Activated CD8-positive, alpha-beta T cell treated with anti-CD3 and anti-CD28 coated beads, Interleukin-2, amount 10 ng/mL, durations not matched to agents 7 days and 5 days (primary cell): ENCODE data around the gene CFAP20. TPM values are rescaled to one million over a fixed set of nuclear protein-coding genes. Genes with fewer than 3 reads are reported as not detected.
A peak's percentile ranks its signal among the peaks of the same experiment; 100 is the strongest.

Experiments
- ATAC-seq: fragments of 150-1000 bp; cut with Tn5 transposase; one replicate; pipeline ENCODE4 v1.10.0; 2021; ENCODE audit warnings: moderate library complexity
- CTCF ChIA-PET: fragments of 350-600 bp; sonication (Branson Sonifier 250); formaldehyde crosslinking; loops from one replicate; lab custom pipeline; 2021; ENCODE audit warnings: antibody characterized with exemption; lab: Charles Lee
- POLR2A ChIA-PET: fragments of 350-600 bp; sonication (Branson Sonifier 250); formaldehyde crosslinking; loops from one replicate; lab custom pipeline; 2021; ENCODE audit warnings: antibody characterized with exemption; lab: Charles Lee
- DNase-seq: peaks from one replicate; pipeline ENCODE4 v3.0.0-alpha.2; 2020
- H3K27ac Mint-ChIP-seq: one replicate; pipeline ENCODE4 v1.8.0; 2021; ENCODE audit warnings: mild to moderate bottlenecking, mixed read lengths
- H3K27me3 Mint-ChIP-seq: one replicate; pipeline ENCODE4 v1.8.0; 2021; ENCODE audit warnings: low read depth, mixed read lengths
- H3K36me3 Mint-ChIP-seq: one replicate; pipeline ENCODE4 v1.8.0; 2021; ENCODE audit warnings: low read depth, mixed read lengths
- H3K4me1 Mint-ChIP-seq: one replicate; pipeline ENCODE4 v1.8.0; 2021; ENCODE audit warnings: low read depth, mixed read lengths
- H3K4me3 Mint-ChIP-seq: one replicate; pipeline ENCODE4 v1.8.0; 2021; ENCODE audit warnings: mild to moderate bottlenecking, mixed read lengths
- H3K9me3 Mint-ChIP-seq: one replicate; pipeline ENCODE4 v1.8.0; 2022; ENCODE audit warnings: mixed read lengths; ENCODE audit not compliant: insufficient read depth
- total RNA-seq, 2 experiments: library from RNA; stranded (reverse); gene quantifications; one replicate each; pipeline ENCODE4 v1.2.3, GENCODE V29; 2021

The CFAP20 gene
- total RNA-seq, 2 experiments from 2014 or later: 48.1 to 48.4 TPM

GRCh38 chr16:58110571-58111301, 18.4 kb downstream of the CFAP20 start:
- ChIA-PET CTCF (no interaction called here), POLR2A (interaction anchor here (1.0 kb wide), 1 partner anchor 11 kb away, joined by 3 read pairs; no protein-coding TSS in a partner anchor)
- Mint-ChIP-seq H3K9me3 (no peaks in the 10 kb centered on the region), H3K36me3 (peaks cover 31% of the 10 kb centered on the region), H3K27ac (no peak overlapping the region), H3K27me3 (peaks cover 2% of the 10 kb centered on the region), H3K4me1 (peaks cover under 1% of the 10 kb centered on the region), H3K4me3 (no peak overlapping the region)
- ATAC-seq (peak; percentile 33), DNase-seq (no peak)

DNA sequence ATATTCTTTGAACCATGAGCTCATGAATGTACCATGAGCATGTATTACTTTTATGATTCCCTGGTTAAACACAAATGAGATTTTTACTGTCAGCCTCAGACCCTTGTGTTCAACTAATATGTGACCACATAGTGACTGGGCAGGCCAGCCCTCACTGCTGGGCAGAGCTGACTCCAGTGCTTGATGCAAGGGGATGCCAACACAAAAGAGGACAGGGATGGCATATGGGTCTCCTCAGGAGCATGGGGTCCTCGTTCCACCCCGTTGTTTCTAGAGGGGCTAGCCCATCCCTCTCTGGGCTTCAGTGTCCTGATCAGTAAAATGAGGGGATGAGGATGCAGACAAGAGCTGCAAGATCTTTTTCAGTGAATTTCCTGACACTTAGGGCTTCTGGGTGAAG, 19.3 kb downstream of the CFAP20 start:
- ChIA-PET POLR2A (interaction anchor here (1.0 kb wide), 1 partner anchor 12 kb away, joined by 3 read pairs; no protein-coding TSS in a partner anchor), CTCF (interaction anchor here (0.7 to 1.1 kb wide), 3 partner anchors 13 to 345 kb away, joined by 3 to 5 read pairs (median 3); partner anchors contain the start of gene CSNK2A2)
- no peaks in the 10 kb centered on the region for H3K9me3 Mint-ChIP-seq
- H3K4me1 Mint-ChIP-seq: peaks cover 5% of the 10 kb centered on the region
- DNase-seq (no peak), ATAC-seq (no peak)
- peaks cover 23% of the 10 kb centered on the region for H3K36me3 Mint-ChIP-seq
- H3K4me3 Mint-ChIP-seq: no peak overlapping the region
- H3K27me3 Mint-ChIP-seq: peaks cover 2% of the 10 kb centered on the region
- no peak overlapping the region for H3K27ac Mint-ChIP-seq

- Mint-ChIP-seq H3K27ac (no peak overlapping the region), H3K4me1 (peaks cover 5% of the 10 kb centered on the region), H3K4me3 (no peak overlapping the region), H3K36me3 (peaks cover 19% of the 10 kb centered on the region), H3K9me3 (no peaks in the 10 kb centered on the region), H3K27me3 (peaks cover 2% of the 10 kb centered on the region)
- CTCF ChIA-PET: interaction anchor here (0.7 to 1.1 kb wide), 3 partner anchors 12 to 345 kb away, joined by 3 to 5 read pairs (median 3); partner anchors contain the start of gene CSNK2A2
- ATAC-seq (no peak), DNase-seq (no peak)
- POLR2A ChIA-PET: no interaction called here
These were observed 19.9 kb downstream of the CFAP20 start for GRCh38 chr16:58109330-58109729.

DNA sequence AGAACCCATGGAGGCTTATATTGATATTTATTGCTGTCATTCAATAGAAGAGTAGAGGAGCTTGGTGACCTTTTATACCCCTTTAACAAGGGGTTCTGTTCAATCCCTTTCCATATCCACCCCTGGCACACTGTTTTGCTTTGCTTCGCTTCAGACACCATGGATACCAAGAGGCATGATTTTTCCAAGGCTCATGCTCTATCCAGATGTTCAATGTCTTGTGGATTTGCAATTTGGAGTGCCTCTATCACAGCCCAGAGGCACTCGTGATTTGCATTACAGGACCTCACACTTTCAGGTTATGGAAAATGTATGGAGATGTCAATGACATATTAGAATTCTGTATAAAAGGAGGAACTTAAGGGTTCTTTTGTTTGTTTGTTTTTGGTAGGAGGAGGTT, 21.5 kb downstream of the CFAP20 start:
- Mint-ChIP-seq H3K4me1 (peaks cover 5% of the 10 kb centered on the region), H3K9me3 (no peaks in the 10 kb centered on the region), H3K27ac (no peak overlapping the region), H3K27me3 (peaks cover 2% of the 10 kb centered on the region), H3K4me3 (no peak overlapping the region), H3K36me3 (peaks cover 4% of the 10 kb centered on the region)
- ATAC-seq: no peak
- ChIA-PET POLR2A (interaction anchor here (0.6 kb wide), 1 partner anchor 192 kb away, joined by 3 read pairs; no protein-coding TSS in a partner anchor), CTCF (interaction anchor here (0.8 to 1.9 kb wide), 2 partner anchors 10 to 22 kb away, joined by 3 to 11 read pairs; partner anchors contain the start of gene CFAP20)
- DNase-seq: no peak

DNA sequence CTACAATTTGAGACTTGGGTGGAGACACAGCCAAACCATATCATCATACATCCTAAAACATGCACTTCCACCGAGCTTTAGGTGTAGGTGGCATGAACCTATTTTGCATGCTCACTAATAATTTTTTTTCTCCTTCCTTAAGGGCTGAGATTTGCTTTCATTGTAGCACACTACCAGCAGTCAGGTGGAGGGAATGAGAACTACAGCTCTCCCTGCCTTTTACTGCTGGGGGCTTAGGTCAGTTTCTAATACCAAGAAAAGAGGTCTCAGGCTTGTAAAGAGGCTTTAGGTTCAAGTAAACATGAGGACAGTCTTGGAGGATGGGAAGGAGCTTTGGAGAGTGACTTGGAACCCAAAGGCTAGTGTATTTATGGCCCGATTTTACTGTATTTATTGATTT, 22.0 kb downstream of the CFAP20 start:
- Mint-ChIP-seq H3K4me1 (peaks cover 5% of the 10 kb centered on the region), H3K4me3 (no peak overlapping the region), H3K36me3 (peaks cover 3% of the 10 kb centered on the region), H3K27me3 (peaks cover 2% of the 10 kb centered on the region), H3K9me3 (no peaks in the 10 kb centered on the region), H3K27ac (no peak overlapping the region)
- ATAC-seq: no peak
- ChIA-PET POLR2A (no interaction called here), CTCF (interaction anchor here (0.8 to 1.9 kb wide), 2 partner anchors 10 to 22 kb away, joined by 3 to 11 read pairs; partner anchors contain the start of gene CFAP20)
- DNase-seq: no peak

- POLR2A ChIA-PET: no interaction called here
- H3K4me1 Mint-ChIP-seq: peaks cover 11% of the 10 kb centered on the region
- H3K4me3 Mint-ChIP-seq: no peak overlapping the region
- H3K9me3 Mint-ChIP-seq: no peaks in the 10 kb centered on the region
- DNase-seq (no peak), ATAC-seq (no peak)
- peaks cover 2% of the 10 kb centered on the region for H3K27me3 Mint-ChIP-seq
- H3K27ac Mint-ChIP-seq: no peak overlapping the region
- H3K36me3 Mint-ChIP-seq: no peaks in the 10 kb centered on the region
- CTCF ChIA-PET: interaction anchor here (1.0 kb wide), 1 partner anchor 8 kb away, joined by 3 read pairs; no protein-coding TSS in a partner anchor
These were observed 23.6 kb downstream of the CFAP20 start for GRCh38 chr16:58105631-58106030.

- no peak overlapping the region for H3K4me3 Mint-ChIP-seq
- H3K27me3 Mint-ChIP-seq: peaks cover 4% of the 10 kb centered on the region
- no peak overlapping the region for H3K27ac Mint-ChIP-seq
- no peaks in the 10 kb centered on the region for H3K36me3 Mint-ChIP-seq
- peaks cover 18% of the 10 kb centered on the region for H3K4me1 Mint-ChIP-seq
- DNase-seq: no peak
- no peaks in the 10 kb centered on the region for H3K9me3 Mint-ChIP-seq
- no peak for ATAC-seq
- ChIA-PET POLR2A (no interaction called here), CTCF (no interaction called here)
These were observed 26.4 kb downstream of the CFAP20 start for GRCh38 chr16:58102665-58103392.

DNA sequence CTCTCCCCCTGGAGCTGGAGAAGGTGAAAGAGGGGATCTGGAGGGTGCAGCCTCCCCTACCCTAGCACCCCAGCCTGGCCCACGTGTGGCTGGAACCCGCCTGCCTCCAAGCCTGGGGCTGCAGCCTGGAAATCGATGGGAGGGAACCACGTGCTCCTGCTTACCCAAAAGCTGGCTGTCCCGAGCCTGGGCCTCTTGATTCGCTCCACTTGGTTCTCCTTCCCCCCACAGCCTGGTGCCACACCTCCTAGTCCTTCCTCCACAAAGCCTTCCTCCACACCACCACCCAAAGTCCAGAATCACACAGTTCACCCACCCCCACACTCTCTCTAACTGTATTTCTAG, 29.3 kb downstream of the CFAP20 start:
- no peak for ATAC-seq
- Mint-ChIP-seq H3K27ac (peak overlapping the region; percentile 58), H3K36me3 (no peaks in the 10 kb centered on the region), H3K4me3 (no peak overlapping the region), H3K9me3 (no peaks in the 10 kb centered on the region), H3K4me1 (peaks cover 25% of the 10 kb centered on the region), H3K27me3 (peaks cover 1% of the 10 kb centered on the region)
- no peak for DNase-seq
- ChIA-PET POLR2A (no interaction called here), CTCF (no interaction called here)

DNA sequence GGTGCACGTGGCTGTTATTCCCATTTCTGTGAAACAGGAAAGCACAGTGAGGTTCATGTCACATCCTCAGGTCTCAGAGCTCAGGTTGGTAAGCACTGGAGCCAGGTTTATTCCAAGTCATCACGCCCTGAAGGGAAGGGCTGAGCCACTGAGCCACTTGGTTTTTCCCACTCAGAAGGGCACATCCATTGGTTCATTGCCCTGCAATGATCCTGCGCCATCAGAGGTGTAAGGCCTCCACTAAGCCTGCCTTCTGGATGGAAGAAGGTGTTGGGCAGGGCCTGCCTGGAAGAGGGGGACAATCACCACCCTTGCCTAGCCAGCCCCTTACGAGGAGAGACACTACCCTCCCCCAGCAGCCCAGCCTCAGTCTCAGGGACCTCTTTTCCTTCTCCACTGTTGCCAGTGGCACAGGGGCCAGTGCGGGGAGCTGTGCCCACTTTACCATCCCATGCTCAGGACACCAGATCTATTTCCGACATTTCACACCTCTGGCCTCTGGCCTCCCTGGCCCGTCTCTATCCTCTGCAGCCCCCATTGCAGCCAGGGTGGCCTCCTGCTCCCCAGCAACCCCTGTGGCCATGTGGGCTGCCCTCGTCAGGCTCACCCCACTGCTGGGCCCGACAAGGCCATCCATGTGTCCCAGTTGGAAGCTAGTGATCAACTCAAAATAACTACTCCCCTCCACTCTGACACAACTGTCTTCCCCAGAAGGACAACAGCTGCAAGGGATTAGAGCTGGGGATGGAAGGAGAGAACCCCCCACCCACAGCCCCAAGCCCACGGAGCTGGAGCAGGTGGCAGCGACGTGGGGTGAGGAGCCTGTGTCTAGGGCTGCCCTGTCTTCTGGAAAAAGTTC, 29.9 kb downstream of the CFAP20 start:
- Mint-ChIP-seq H3K4me3 (no peak overlapping the region), H3K27ac (no peak overlapping the region), H3K9me3 (no peaks in the 10 kb centered on the region), H3K36me3 (no peaks in the 10 kb centered on the region), H3K4me1 (peaks cover 28% of the 10 kb centered on the region), H3K27me3 (peaks cover 1% of the 10 kb centered on the region)
- ChIA-PET POLR2A (no interaction called here), CTCF (no interaction called here)
- DNase-seq (no peak), ATAC-seq (no peak)

DNA sequence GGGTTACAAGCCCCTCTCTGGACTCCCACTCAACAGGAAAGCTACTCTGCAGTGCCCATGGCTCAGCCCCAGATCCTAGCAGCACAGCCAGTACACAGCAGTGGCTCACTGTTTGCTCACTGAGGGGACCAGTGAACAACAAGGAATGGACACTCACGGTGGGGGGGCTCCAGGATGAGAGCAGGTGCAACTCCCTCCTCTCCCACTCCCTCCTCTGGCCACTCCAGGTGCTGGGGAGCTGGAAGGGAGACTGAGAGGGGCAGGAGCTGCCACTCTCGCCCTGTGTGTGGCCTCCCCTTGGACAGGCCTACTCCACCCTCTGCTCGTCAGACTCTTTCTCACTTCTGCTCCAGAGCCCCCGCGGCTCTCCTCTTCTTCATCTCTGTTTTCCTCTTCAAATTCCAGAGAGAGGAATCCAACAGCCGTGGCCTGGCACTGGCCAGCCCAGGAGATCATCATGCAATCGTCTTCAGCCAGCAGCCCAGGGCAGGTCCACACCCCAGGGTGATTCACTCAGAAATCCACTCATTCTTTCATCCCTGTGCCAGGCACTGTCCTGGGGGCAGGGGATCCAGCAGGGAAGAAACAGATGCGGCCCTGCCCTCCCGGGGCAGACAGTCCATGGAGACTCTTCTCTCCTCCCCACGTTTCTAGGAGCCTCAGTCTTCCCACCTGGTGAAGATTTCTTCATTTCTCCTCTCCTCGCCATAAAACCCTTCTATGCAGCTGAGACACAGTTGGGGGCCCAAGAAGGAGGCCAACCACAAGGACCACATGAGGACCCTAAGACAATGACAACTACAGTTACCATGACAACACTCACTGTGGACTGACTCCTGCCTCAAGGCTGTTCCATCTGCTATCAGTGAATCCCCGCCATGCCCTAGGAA, 30.7 kb downstream of the CFAP20 start:
- ATAC-seq: no peak
- DNase-seq: no peak
- Mint-ChIP-seq H3K27me3 (peaks cover 1% of the 10 kb centered on the region), H3K9me3 (no peaks in the 10 kb centered on the region), H3K4me3 (no peak overlapping the region), H3K27ac (no peak overlapping the region), H3K36me3 (no peaks in the 10 kb centered on the region), H3K4me1 (peaks cover 28% of the 10 kb centered on the region)
- ChIA-PET CTCF (interaction anchor here (1.0 to 3.1 kb wide), 6 partner anchors 9 to 288 kb away, joined by 3 to 11 read pairs (median 5); partner anchors contain the start of gene CFAP20), POLR2A (no interaction called here)
